Body of pancreas (tissue), 4 donors: ENCODE measurements around the gene PCGF3.

Experiments used
- CTCF ChIP-seq, 7 experiments: fragments of 450-650 bp in 4 of 7; fragments of 200-600 bp in 3 of 7; sonication (generic) in 3 of 7; IDR thresholded peaks; one replicate each; pipeline ENCODE4 v1.5.1; 2016 to 2019; ENCODE audit warnings: antibody characterized with exemption in 7 of 7
- POLR2A ChIP-seq, 3 donors: fragments of 450-650 bp; IDR thresholded peaks; one replicate each; pipeline ENCODE4 v1.6.1; 2016; ENCODE audit warnings: antibody characterized with exemption in 3 of 3, mild to moderate bottlenecking in 2 of 3

DNA sequence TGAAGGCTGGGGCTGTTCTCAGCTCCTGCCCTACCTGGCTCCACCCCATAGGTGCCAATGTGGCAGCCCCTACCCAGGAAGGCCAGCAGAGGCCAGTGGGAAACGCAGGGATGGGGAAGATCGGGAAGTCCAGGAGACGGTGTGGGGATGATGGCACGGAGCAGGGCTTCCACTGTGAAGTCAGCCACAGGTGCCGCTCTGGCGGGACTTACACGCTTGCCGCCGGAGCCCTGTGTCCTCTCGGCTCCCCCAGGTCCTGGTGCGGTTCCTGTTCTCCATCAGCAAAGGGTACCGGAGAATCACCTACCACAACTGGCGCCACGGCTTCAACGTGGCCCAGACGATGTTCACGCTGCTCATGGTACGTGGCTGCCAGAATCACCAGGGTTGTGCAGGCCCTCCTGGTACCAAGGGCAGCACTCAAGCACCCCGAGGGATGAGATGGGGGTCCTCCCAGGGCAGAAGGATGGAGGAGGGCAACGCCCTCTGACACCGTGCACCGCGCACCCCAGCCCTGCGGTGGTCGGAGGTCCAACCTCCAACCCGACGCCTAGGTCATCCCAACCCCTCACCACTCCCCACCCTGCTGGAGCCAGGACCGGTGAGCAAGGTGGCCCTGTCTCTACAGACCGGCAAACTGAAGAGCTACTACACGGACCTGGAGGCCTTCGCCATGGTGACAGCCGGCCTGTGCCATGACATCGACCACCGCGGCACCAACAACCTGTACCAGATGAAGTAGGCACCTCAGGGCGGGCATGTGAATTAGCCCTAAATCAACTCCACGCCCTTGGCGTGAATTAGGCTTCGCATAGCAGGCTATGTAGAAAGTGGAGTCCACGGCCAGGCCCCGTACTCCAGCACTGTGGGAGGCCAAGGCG is 43.5 kb upstream of the PCGF3 start:
- no peak for TF ChIP-seq CTCF (IDR thresholded peaks at IDR 0.05)
- TF ChIP-seq POLR2A (IDR thresholded peaks at IDR 0.05): no peak
